Astrocyte of the spinal cord (primary cell): ENCODE data around the gene PPID.

Experiments
- DNase-seq: peaks from one replicate; pipeline ENCODE4 v3.0.0; 2011; ENCODE audit warnings: low read depth, low spot score
- H3K4me3 ChIP-seq: 2 replicates; pipeline ENCODE4 v1.5.1; 2011; ENCODE audit warnings: low read depth, mild to moderate bottlenecking, low read length, moderate library complexity
- CTCF ChIP-seq: IDR thresholded peaks from 2 replicates; pipeline ENCODE4 v1.5.1; 2012; ENCODE audit warnings: low read depth, mild to moderate bottlenecking, low read length, inconsistent platforms
- in situ Hi-C: cut with HindIII; loops from 2 replicates; pipeline ENCODE4 v1.10.0; 2017; ENCODE audit warnings: low sequenced_read_pairs

The PPID gene

DNA sequence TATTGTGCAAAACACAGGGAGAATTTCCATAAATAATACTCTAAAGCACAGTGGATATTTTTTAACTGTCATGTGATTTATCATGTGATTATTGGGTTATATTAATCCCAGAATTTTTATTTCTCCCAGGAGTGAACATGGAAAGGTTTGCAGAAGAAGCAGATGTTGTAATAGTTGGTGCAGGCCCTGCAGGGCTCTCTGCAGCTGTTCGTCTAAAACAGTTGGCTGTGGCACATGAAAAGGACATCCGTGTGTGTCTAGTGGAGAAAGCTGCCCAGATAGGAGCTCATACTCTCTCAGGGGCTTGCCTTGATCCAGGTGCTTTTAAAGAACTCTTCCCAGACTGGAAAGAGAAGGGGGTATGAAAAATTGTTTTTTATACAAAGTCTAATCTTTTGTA, 41.1 kb downstream of the PPID start:
- no peak for TF ChIP-seq CTCF
- no peak for DNase-seq
- H3K4me3 ChIP-seq: no peak overlapping the region
- in situ Hi-C loops: no loop called here

- no peak overlapping the region for H3K4me3 ChIP-seq
- in situ Hi-C loops: no loop called here
- TF ChIP-seq CTCF: no peak
- DNase-seq: no peak
Measured at GRCh38 chr4:158681629-158682028, 41.6 kb downstream of the PPID start.

- no peak for TF ChIP-seq CTCF
- H3K4me3 ChIP-seq: no peak overlapping the region
- in situ Hi-C loops: no loop called here
- no peak for DNase-seq
Measured at GRCh38 chr4:158678767-158679166, 44.4 kb downstream of the PPID start.

DNA sequence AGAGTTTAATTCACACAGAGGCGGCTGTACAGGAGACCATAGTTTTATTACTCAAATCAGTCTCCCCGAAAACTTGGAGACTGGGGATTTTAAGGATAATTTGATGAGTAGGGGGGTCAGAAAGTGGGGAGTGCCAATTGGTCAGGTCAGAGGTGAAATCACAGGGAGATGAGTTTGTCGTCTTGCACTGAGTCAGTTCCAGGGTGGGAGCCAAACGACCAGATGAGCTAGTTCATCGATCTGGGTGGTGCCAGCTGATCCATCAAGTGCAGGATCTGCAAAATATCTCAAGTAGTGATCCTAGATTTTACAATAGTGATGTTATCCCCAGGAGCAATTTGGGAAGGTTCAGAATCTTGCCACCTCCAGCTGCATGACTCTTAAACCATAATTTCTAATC, 47.1 kb downstream of the PPID start:
- no peak for DNase-seq
- no peak for TF ChIP-seq CTCF
- in situ Hi-C loops: no loop called here
- no peak overlapping the region for H3K4me3 ChIP-seq

GRCh38 chr4:158673633-158674032, 49.6 kb downstream of the PPID start:
- in situ Hi-C loops: no loop called here
- no peak for DNase-seq
- no peak for TF ChIP-seq CTCF
- H3K4me3 ChIP-seq: no peak overlapping the region

DNA sequence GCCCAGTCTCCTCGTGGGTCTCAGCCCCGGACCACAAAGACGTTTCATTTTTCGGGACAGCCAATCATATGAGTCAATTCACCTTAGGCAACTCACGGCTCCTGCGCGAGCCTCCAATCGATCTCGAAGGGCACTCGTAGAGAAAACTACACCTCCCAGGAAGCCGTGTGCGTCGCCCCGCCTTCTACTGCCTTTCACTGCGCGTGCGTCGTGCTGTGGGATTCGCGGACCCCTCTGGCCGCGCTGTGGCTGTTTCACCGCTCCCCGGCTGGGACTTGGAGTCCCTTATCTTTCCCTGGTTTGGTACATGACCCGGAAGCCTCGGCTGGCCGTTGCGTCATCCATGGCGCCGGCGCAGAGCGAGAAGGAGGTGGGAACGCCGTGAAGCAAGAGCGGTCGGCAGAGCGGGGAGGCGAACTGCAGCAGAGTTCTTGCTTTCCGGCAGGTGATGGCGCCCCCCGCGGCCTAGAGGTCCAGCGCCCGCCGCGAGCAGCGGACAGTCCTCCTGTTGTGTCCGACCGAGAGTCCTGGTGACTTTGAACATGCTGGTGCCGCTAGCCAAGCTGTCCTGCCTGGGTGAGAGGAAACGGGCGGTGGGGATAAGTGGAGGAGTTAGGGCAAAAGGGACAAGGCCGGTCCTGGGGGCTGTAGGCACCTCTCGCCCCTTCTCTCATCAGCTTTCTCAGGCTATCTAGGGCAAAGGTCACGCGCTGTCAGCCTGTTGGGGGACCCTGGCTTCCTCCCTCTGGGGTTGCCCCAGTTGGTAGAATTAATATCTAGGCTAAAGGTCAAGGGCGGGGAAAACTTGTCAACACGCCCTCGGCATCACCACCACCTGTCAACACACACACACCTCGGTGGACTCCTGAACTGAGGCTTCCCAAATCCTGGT, 51.0 kb downstream of the PPID start, which contains the start of gene ETFDH:
Gene ETFDH (plus strand): TSS at position 382 of the 892 bp plus-strand sequence. CDS start 161 bp downstream, at position 543.
- in situ Hi-C loops: no loop called here
- peak within 1 kb of the TSS; percentile 90 for H3K4me3 ChIP-seq
- peak; percentile 68 for TF ChIP-seq CTCF
- DNase-seq: peak; percentile 100
